Common myeloid progenitor, CD34-positive (primary cell): Measurements from ENCODE around the gene CHTF18.
"Not testable (repeated sequence)": the region's sequence is repeated elsewhere in the genome, so short reads cannot be mapped to it uniquely, and the experiment has no call there.

Experiments
- CTCF ChIA-PET: fragments of 350-600 bp; sonication (Branson Sonifier 250); formaldehyde crosslinking; loops from one replicate; lab custom pipeline; 2021; ENCODE audit warnings: antibody characterized with exemption; lab: Charles Lee
- POLR2A ChIA-PET: fragments of 350-600 bp; sonication (Branson Sonifier 250); formaldehyde crosslinking; loops from one replicate; lab custom pipeline; 2021; ENCODE audit warnings: antibody characterized with exemption; lab: Charles Lee
- DNase-seq, 3 donors: peaks; one replicate each; pipeline versions ENCODE4 v3.0.0 to v3.0.0-alpha.2; 2013
- H3K27ac ChIP-seq, 2 experiments: 1 replicate in 1 of 2; 2 replicates in 1 of 2; pipeline ENCODE4 v1.7.0; 2013; ENCODE audit warnings: inconsistent platforms in 2 of 2, low read length in 2 of 2, mild to moderate bottlenecking in 2 of 2, low read depth in 1 of 2, moderate library complexity in 1 of 2; ENCODE audit not compliant: severe bottlenecking in 2 of 2, insufficient read depth in 1 of 2, poor library complexity in 1 of 2
- H3K27me3 ChIP-seq, 5 experiments: replicated peaks in 2 of 5; 1 replicate in 3 of 5; 2 replicates in 2 of 5; pipeline versions ENCODE4 v1.6.1 to v1.7.0; 2013; ENCODE audit warnings: low read length in 4 of 5, mild to moderate bottlenecking in 2 of 5, moderate library complexity in 2 of 5, inconsistent platforms in 1 of 5; ENCODE audit not compliant: insufficient read depth in 5 of 5, control insufficient read depth in 4 of 5
- H3K36me3 ChIP-seq, 4 experiments: 1 replicate in 2 of 4; 2 replicates in 2 of 4; pipeline versions ENCODE4 v1.6.1 to v1.7.0; 2013; ENCODE audit warnings: low read length in 3 of 4, control low read depth in 1 of 4, mild to moderate bottlenecking in 1 of 4; ENCODE audit not compliant: control insufficient read depth in 4 of 4, insufficient read depth in 4 of 4
- H3K4me1 ChIP-seq, 4 experiments: 1 replicate in 3 of 4; 2 replicates in 1 of 4; pipeline versions ENCODE4 v1.6.1 to v1.7.1; 2013; ENCODE audit warnings: low read length in 3 of 4, mild to moderate bottlenecking in 3 of 4, control low read depth in 1 of 4, inconsistent platforms in 1 of 4, moderate library complexity in 1 of 4; ENCODE audit not compliant: control insufficient read depth in 4 of 4, insufficient read depth in 4 of 4; ENCODE audit errors: control extremely low read depth in 1 of 4
- H3K4me3 ChIP-seq, 7 experiments: 1 replicate in 4 of 7; 2 replicates in 3 of 7; pipeline versions ENCODE4 v1.5.1 to v1.7.0; 2013; ENCODE audit warnings: mild to moderate bottlenecking in 7 of 7, low read length in 6 of 7, moderate library complexity in 6 of 7, inconsistent platforms in 2 of 7, low read depth in 2 of 7, control low read depth in 1 of 7; ENCODE audit not compliant: insufficient read depth in 4 of 7, control insufficient read depth in 1 of 7; ENCODE audit errors: extremely low read depth in 1 of 7
- H3K9me3 ChIP-seq, 5 experiments: 1 replicate in 4 of 5; 2 replicates in 1 of 5; pipeline versions ENCODE4 v1.6.1 to v1.7.1; 2013; ENCODE audit warnings: low read length in 4 of 5, mild to moderate bottlenecking in 2 of 5, inconsistent platforms in 1 of 5, low read depth in 1 of 5, moderate library complexity in 1 of 5; ENCODE audit not compliant: control insufficient read depth in 4 of 5, insufficient read depth in 2 of 5; ENCODE audit errors: control extremely low read depth in 1 of 5
- WGBS: methylation state at CpG from one replicate; pipeline ENCODE4 v1.1.5; 2013; ENCODE audit not compliant: insufficient coverage; 5-methylcytosine and 5-hydroxymethylcytosine counted together

The CHTF18 gene

DNA sequence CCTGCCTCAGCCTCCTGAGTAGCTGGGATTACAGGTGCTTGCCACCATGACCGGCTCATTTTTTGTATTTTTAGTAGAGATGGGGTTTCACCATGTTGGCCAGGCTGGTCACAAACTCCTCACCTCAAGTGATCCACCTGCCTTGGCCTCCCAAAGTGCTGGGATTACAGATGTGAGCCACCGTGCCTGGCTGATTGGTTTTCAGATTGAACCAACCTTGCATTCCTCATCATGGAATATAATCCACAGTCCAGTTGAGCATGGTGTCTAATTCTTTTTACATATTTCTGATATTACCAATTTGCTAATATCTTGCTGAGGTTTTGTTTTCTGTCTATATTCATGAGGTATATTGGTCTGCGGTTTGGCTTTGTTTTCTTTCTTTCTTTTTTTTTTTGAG lies 48.4 kb downstream of the CHTF18 start:
- H3K27ac ChIP-seq, H3K4me3 ChIP-seq, H3K27me3 ChIP-seq, H3K36me3 ChIP-seq, H3K4me1 ChIP-seq, POLR2A ChIA-PET, CTCF ChIA-PET, DNase-seq: not testable (repeated sequence)
- 100% methylated on average over 1 of the region's 3 CpGs for WGBS
- peaks cover 0 to 26% (median 12%) of the 10 kb centered on the region in 5 experiments for H3K9me3 ChIP-seq

DNA sequence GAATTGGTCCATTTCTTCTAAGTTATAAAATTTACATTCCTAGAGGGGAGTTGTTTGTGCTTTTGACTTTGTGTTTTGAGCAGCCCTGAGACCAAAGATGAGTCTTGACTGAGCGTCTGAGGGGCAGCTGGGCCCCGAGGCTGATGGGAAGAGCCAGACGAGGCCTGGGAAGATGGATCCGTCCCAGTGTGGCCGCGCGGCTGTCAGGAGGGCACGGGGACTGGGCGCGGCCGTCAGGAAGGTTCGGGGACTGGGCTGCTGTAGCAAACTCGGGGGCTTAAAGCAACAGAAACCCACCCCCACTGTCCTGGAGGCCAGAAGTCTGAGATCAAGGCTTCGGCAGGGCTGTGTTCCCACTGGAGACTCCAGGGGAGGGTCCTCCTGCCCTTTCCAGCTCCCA lies 50.3 kb downstream of the CHTF18 start:
- peaks cover 0 to 3% (median 0%) of the 10 kb centered on the region in 5 experiments for H3K27me3 ChIP-seq
- no peak overlapping the region for H3K27ac ChIP-seq
- no peaks in the 10 kb centered on the region for H3K36me3 ChIP-seq
- H3K9me3 ChIP-seq = peaks cover 0 to 24% (median 12%) of the 10 kb centered on the region in 5 experiments
- peaks cover 0 to 2% (median 0%) of the 10 kb centered on the region in 4 experiments for H3K4me1 ChIP-seq
- H3K4me3 ChIP-seq = no peak overlapping the region
- DNase-seq = no peak
- WGBS = 94% methylated on average over 14 of the region's 14 CpGs
- CTCF ChIA-PET = no interaction called here
- POLR2A ChIA-PET = no interaction called here

GRCh38 chr16:839643-840408 lies 51.4 kb downstream of the CHTF18 start:
- DNase-seq = no peak
- Histone ChIP-seq H3K4me3 (no peak overlapping the region), H3K27me3 (peaks cover 0 to 3% (median 0%) of the 10 kb centered on the region in 5 experiments), H3K27ac (no peak overlapping the region), H3K36me3 (no peaks in the 10 kb centered on the region), H3K4me1 (peaks cover 0 to 2% (median 0%) of the 10 kb centered on the region in 4 experiments), H3K9me3 (peaks cover 0 to 18% (median 12%) of the 10 kb centered on the region in 5 experiments)
- POLR2A ChIA-PET = no interaction called here
- CTCF ChIA-PET = no interaction called here
- 91% methylated on average over 21 of the region's 24 CpGs for WGBS

- no peaks in the 10 kb centered on the region for H3K36me3 ChIP-seq
Observed at GRCh38 chr16:840561-841454, 52.4 kb downstream of the CHTF18 start.

GRCh38 chr16:841455-842060 lies 53.1 kb downstream of the CHTF18 start:
- Histone ChIP-seq H3K9me3 (peaks cover 0 to 5% (median 3%) of the 10 kb centered on the region in 5 experiments), H3K27ac (no peak overlapping the region), H3K4me1 (peaks cover 0 to 2% (median 0%) of the 10 kb centered on the region in 4 experiments), H3K36me3 (no peaks in the 10 kb centered on the region), H3K4me3 (no peak overlapping the region), H3K27me3 (peaks cover 0 to 3% (median 0%) of the 10 kb centered on the region in 5 experiments)
- WGBS = 92% methylated on average over 27 of the region's 27 CpGs
- DNase-seq = no peak
- CTCF ChIA-PET = no interaction called here
- POLR2A ChIA-PET = no interaction called here

More at GRCh38 chr16:840561-841454, 52.4 kb downstream of the CHTF18 start:
- H3K4me1 ChIP-seq = peaks cover 0 to 2% (median 0%) of the 10 kb centered on the region in 4 experiments
- H3K27ac ChIP-seq = no peak overlapping the region
- ChIA-PET CTCF (no interaction called here), POLR2A (no interaction called here)
- WGBS = 93% methylated on average over 27 of the region's 34 CpGs
- peaks cover 0 to 3% (median 0%) of the 10 kb centered on the region in 5 experiments for H3K27me3 ChIP-seq
- no peak for DNase-seq
- H3K4me3 ChIP-seq = no peak overlapping the region
- H3K9me3 ChIP-seq = peaks cover 0 to 12% (median 9%) of the 10 kb centered on the region in 5 experiments

- Histone ChIP-seq H3K9me3 (peaks cover 0 to 2% (median 0%) of the 10 kb centered on the region in 5 experiments), H3K27ac (no peak overlapping the region), H3K4me1 (peaks cover 0 to 2% (median 0%) of the 10 kb centered on the region in 4 experiments), H3K36me3 (no peaks in the 10 kb centered on the region), H3K27me3 (peaks cover 0 to 3% (median 0%) of the 10 kb centered on the region in 5 experiments), H3K4me3 (no peak overlapping the region)
- CTCF ChIA-PET = no interaction called here
- DNase-seq = peak in 2 of 3 donors; percentile 41 to 48
- POLR2A ChIA-PET = no interaction called here
- WGBS = 85% methylated on average over 15 of the region's 19 CpGs
Observed at GRCh38 chr16:842061-842476, 53.6 kb downstream of the CHTF18 start.
